Measurements from ENCODE around the gene RPP40. TPM values are rescaled to one million over a fixed set of nuclear protein-coding genes. Genes with fewer than 3 reads are reported as not detected.

Gene RPP40, protein sequence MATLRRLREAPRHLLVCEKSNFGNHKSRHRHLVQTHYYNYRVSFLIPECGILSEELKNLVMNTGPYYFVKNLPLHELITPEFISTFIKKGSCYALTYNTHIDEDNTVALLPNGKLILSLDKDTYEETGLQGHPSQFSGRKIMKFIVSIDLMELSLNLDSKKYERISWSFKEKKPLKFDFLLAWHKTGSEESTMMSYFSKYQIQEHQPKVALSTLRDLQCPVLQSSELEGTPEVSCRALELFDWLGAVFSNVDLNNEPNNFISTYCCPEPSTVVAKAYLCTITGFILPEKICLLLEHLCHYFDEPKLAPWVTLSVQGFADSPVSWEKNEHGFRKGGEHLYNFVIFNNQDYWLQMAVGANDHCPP
- total RNA-seq (2014; rRNA removed) (29.3 and 37.9 TPM in 2 replicates), Bru-seq, nascent RNA (percentile 57 among the genes with signal in this experiment), BruChase-seq, experiment 1, labeled RNA remaining after a 6-hour chase (percentile 72 among the genes with signal in this experiment), BruChase-seq, experiment 2, labeled RNA remaining after a 2-hour chase (percentile 57 among the genes with signal in this experiment)
- long read RNA-seq, transcript RPP40-202 (8 exons, 1,483 nt), result major isoform, 14 of 24 reads
- long read RNA-seq, partial matches to known transcripts, result 3 of 24 reads
- long read RNA-seq, other reads (novel, unspliced or antisense), result 4 of 24 reads

DNA sequence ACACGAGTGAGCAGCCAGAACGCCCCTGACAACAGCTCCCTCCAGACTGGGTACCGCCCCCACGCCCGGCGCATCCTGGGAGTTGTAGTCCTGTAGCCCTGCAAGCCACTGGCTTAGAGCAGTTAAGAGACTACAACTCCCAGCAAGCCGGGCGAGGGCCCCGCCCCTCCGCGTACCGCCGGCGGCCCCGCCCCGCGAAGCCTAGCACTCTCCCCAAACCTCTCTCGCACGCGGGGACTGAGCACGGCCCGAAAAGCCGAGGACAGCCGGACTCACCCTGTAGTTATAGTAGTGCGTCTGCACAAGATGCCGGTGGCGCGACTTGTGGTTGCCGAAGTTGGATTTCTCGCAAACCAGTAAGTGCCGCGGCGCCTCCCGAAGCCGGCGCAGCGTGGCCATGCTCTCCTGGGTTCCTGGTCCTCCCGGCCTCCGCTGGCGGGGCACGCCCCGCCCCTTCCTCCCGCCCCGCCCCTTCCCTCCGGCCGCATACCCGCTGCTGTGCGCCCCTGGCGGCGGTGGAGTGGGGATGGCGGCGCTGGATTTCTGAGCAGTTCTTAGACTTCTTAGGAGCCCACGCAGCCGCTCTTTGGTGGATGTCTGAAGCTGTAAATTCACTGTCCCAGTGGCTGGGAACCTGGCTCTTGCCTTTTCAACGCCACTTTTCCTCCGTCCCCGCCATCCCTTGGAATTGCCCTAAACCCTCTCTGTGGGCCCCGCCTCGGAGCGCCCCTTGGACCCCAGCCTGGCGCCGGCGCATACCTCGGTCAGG is at the start of gene RPP40:
Gene RPP40 (minus strand): TSS at position 434 of the 769 bp plus-strand sequence. CDS start 35 bp downstream, at position 399.
- no peaks in the 10 kb centered on the region for H4K20me1 ChIP-seq (ENCODE audit: low read length)
- peak; percentile 98 for ATAC-seq
- H3K27me3 ChIP-seq (ENCODE audit: low read length), result no peaks in the 10 kb centered on the region
- H3F3A ChIP-seq (ENCODE audit: low read length, unreplicated experiment), result no peaks in the 10 kb centered on the region
- TF ChIP-seq, protein P1, sequence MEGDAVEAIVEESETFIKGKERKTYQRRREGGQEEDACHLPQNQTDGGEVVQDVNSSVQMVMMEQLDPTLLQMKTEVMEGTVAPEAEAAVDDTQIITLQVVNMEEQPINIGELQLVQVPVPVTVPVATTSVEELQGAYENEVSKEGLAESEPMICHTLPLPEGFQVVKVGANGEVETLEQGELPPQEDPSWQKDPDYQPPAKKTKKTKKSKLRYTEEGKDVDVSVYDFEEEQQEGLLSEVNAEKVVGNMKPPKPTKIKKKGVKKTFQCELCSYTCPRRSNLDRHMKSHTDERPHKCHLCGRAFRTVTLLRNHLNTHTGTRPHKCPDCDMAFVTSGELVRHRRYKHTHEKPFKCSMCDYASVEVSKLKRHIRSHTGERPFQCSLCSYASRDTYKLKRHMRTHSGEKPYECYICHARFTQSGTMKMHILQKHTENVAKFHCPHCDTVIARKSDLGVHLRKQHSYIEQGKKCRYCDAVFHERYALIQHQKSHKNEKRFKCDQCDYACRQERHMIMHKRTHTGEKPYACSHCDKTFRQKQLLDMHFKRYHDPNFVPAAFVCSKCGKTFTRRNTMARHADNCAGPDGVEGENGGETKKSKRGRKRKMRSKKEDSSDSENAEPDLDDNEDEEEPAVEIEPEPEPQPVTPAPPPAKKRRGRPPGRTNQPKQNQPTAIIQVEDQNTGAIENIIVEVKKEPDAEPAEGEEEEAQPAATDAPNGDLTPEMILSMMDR (conservative IDR thresholded peaks at IDR 0.05; ENCODE audit: low read depth, low read length), result peak; percentile 84
- TF ChIP-seq EZH2phosphoT487 (IDR thresholded peaks at IDR 0.05; ENCODE audit: borderline replicate concordance, low read length), result no peak
- no peaks in the 10 kb centered on the region for H3K9me3 ChIP-seq (ENCODE audit: low read length)
- H3K79me2 ChIP-seq (ENCODE audit: low read length), result peaks cover 6% of the 10 kb centered on the region; the same call in 1 of the 2 replicates
- intact Hi-C loops (cut with micrococcal nuclease), result no loop called here
- peak within 1 kb of the TSS; percentile 82 for H3K4me3 ChIP-seq (ENCODE audit: low read length)
- peak within 1 kb of the TSS; percentile 42; the same call in 1 of the 2 replicates for H3K27ac ChIP-seq (ENCODE audit: low read length)
- POLR2A ChIA-PET (ENCODE audit: unreplicated experiment), result interaction anchor here (0.5 to 0.6 kb wide), 4 partner anchors 405 to 1960 kb away, joined by 4 to 6 read pairs (median 4); no protein-coding TSS in a partner anchor
- peak within 1 kb of the TSS; percentile 93 for H3K4me2 ChIP-seq (ENCODE audit: low read length)
- CTCF ChIA-PET, result interaction anchor here (0.6 to 0.7 kb wide), 3 partner anchors 27 to 562 kb away, joined by 4 to 6 read pairs (median 4); no protein-coding TSS in a partner anchor
- H3K4me1 ChIP-seq (ENCODE audit: insufficient read depth, low read length), result peaks cover 11% of the 10 kb centered on the region; the same call in 1 of the 2 replicates
- DNase-seq, result peak; percentile 98
- peak within 1 kb of the TSS; percentile 77 for H3K9ac ChIP-seq (ENCODE audit: low read length)
- H3K36me3 ChIP-seq (ENCODE audit: low read depth, low read length), result peaks cover 16% of the 10 kb centered on the region; the same call in 1 of the 2 replicates
- BruUV-seq (replicated peaks), result no TSS peak
- H2AFZ ChIP-seq (ENCODE audit: low read length), result peak within 1 kb of the TSS; percentile 92
- H3K9me2 ChIP-seq (replicated peaks; ENCODE audit: low read length), result no peaks in the 10 kb centered on the region

DNA sequence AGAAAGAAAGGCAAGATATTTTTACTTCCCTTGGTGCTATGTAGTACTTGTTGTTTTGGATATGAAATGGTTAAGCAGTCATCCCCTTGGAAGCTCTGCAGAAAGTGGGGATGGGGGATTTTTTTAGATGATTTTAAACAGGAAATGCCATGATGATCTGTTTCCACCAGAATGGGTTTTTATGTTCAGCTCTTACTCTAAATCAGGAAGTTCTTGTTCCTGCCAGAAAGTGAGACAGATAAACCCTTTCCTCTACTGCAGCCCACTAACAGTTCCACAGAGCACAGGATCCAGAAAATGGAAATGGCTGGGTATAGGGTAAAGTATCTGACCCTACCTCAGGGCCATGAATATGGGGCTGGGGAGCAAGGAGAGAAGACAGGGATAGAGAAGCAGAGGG is 49.2 kb upstream of the RPP40 start:
- no peaks in the 10 kb centered on the region for H3F3A ChIP-seq (ENCODE audit: low read length, unreplicated experiment)
- CTCF ChIA-PET, result no interaction called here
- intact Hi-C loops (cut with micrococcal nuclease), result no loop called here
- POLR2A ChIA-PET (ENCODE audit: unreplicated experiment), result no interaction called here
- H3K79me2 ChIP-seq (ENCODE audit: low read length), result no peaks in the 10 kb centered on the region
- H3K27ac ChIP-seq (ENCODE audit: low read length), result no peak overlapping the region
- H4K20me1 ChIP-seq (ENCODE audit: low read length), result no peaks in the 10 kb centered on the region
- H3K27me3 ChIP-seq (ENCODE audit: low read length), result no peaks in the 10 kb centered on the region
- no peaks in the 10 kb centered on the region for H3K36me3 ChIP-seq (ENCODE audit: low read depth, low read length)
- H3K9me2 ChIP-seq (replicated peaks; ENCODE audit: low read length), result no peaks in the 10 kb centered on the region
- no peak overlapping the region for H3K4me2 ChIP-seq (ENCODE audit: low read length)
- H3K9ac ChIP-seq (ENCODE audit: low read length), result no peak overlapping the region
- no peak overlapping the region for H2AFZ ChIP-seq (ENCODE audit: low read length)
- no peaks in the 10 kb centered on the region for H3K4me1 ChIP-seq (ENCODE audit: insufficient read depth, low read length)
- H3K4me3 ChIP-seq (ENCODE audit: low read length), result no peak overlapping the region
- DNase-seq (no peak), ATAC-seq (no peak)
- BruUV-seq (replicated peaks), result no TSS peak
- TF ChIP-seq EZH2phosphoT487 (IDR thresholded peaks at IDR 0.05; ENCODE audit: borderline replicate concordance, low read length), result no peak
- TF ChIP-seq, protein P1 (conservative IDR thresholded peaks at IDR 0.05; ENCODE audit: low read depth, low read length), result no peak
- TF ChIP-seq EZH2 (IDR thresholded peaks at IDR 0.05; ENCODE audit: low read length, unreplicated experiment), result no peak
- peaks cover 10% of the 10 kb centered on the region for H3K9me3 ChIP-seq (ENCODE audit: low read length)

Measured in PC-3 (cell line).